Measurements from ENCODE around the gene HES2.
"Not testable (repeated sequence)": the region's sequence is repeated elsewhere in the genome, so short reads cannot be mapped to it uniquely, and the experiment has no call there.

- TF ChIP-seq, protein P1, sequence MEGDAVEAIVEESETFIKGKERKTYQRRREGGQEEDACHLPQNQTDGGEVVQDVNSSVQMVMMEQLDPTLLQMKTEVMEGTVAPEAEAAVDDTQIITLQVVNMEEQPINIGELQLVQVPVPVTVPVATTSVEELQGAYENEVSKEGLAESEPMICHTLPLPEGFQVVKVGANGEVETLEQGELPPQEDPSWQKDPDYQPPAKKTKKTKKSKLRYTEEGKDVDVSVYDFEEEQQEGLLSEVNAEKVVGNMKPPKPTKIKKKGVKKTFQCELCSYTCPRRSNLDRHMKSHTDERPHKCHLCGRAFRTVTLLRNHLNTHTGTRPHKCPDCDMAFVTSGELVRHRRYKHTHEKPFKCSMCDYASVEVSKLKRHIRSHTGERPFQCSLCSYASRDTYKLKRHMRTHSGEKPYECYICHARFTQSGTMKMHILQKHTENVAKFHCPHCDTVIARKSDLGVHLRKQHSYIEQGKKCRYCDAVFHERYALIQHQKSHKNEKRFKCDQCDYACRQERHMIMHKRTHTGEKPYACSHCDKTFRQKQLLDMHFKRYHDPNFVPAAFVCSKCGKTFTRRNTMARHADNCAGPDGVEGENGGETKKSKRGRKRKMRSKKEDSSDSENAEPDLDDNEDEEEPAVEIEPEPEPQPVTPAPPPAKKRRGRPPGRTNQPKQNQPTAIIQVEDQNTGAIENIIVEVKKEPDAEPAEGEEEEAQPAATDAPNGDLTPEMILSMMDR (conservative IDR thresholded peaks at IDR 0.05 in 1 of 2, IDR thresholded peaks at IDR 0.05 in 1 of 2; ENCODE audit: extremely low read depth in 1 of 2, insufficient read depth in 1 of 2, low read depth in 1 of 2, low read length in 2 of 2): not testable (repeated sequence)
- TF ChIP-seq EZH2 (IDR thresholded peaks at IDR 0.05; ENCODE audit: borderline replicate concordance, low read length): not testable (repeated sequence)
Observed at GRCh38 chr1:6395781-6396244, 23.9 kb downstream of the HES2 start.

Measured in mammary epithelial cell (primary cell).